Heart right ventricle (tissue), 16 donors: ENCODE results near the gene MYH9. TPM values are rescaled to one million over a fixed set of nuclear protein-coding genes. Genes with fewer than 3 reads are reported as not detected.
"Not testable (repeated sequence)": the region's sequence is repeated elsewhere in the genome, so short reads cannot be mapped to it uniquely, and the experiment has no call there.

Source experiments
- ATAC-seq, 8 donors: fragments of 200-7000 bp; cut with Tn5 transposase; one replicate each; pipeline ENCODE4 v1.9.1; 2020; ENCODE audit warnings: mild to moderate bottlenecking in 8 of 8, moderate library complexity in 8 of 8, moderate number of reproducible peaks in 1 of 8
- DNase-seq, 2 donors: peaks; one replicate each; pipeline ENCODE4 v3.0.0-alpha.2; 2020
- H3K27ac ChIP-seq, 10 donors: fragments of 200-600 bp; sonication (generic) in 2 of 10; one replicate each; pipeline versions ENCODE4 v1.5.0 to v1.8.0; 2020 to 2022; ENCODE audit warnings: mild to moderate bottlenecking in 3 of 10
- H3K27me3 ChIP-seq, 7 donors: fragments of 200-600 bp; one replicate each; pipeline ENCODE4 v1.8.0; 2021 to 2022; ENCODE audit warnings: mild to moderate bottlenecking in 2 of 7
- H3K36me3 ChIP-seq, 9 donors: fragments of 200-600 bp; sonication (generic) in 1 of 9; one replicate each; pipeline versions ENCODE4 v1.5.0 to v1.8.0; 2020 to 2022; ENCODE audit warnings: mild to moderate bottlenecking in 2 of 9
- H3K4me1 ChIP-seq, 9 donors: fragments of 200-600 bp; sonication (generic) in 1 of 9; one replicate each; pipeline versions ENCODE4 v1.5.0 to v1.8.0; 2020 to 2022; ENCODE audit warnings: mild to moderate bottlenecking in 4 of 9
- H3K4me3 ChIP-seq, 10 donors: fragments of 200-600 bp; sonication (generic) in 2 of 10; one replicate each; pipeline versions ENCODE4 v1.5.0 to v1.8.0; 2020 to 2022; ENCODE audit warnings: mild to moderate bottlenecking in 7 of 10, moderate library complexity in 2 of 10
- H3K9me3 ChIP-seq, 11 donors: fragments of 200-600 bp in 10 of 11; sonication (generic) in 2 of 11; one replicate each; pipeline versions ENCODE4 v1.5.0 to v1.8.0; 2013 to 2022; ENCODE audit warnings: mild to moderate bottlenecking in 2 of 11, control low read depth in 1 of 11, moderate library complexity in 1 of 11
- WGBS, 2 donors: extraction: QIAGEN DNeasy Blood & Tissue Kit; methylation state at CpG; one replicate each; pipeline ENCODE4 v1.1.7; 2013; ENCODE audit warnings: inconsistent platforms in 1 of 2; 5-methylcytosine and 5-hydroxymethylcytosine counted together
- intact Hi-C, 10 donors: fragments of 100-400 bp; cut with DNase I; formaldehyde crosslinking; loops; one replicate each; pipeline versions ENCODE4 v1.11.1 to v1.14.2; 2022
- polyA plus RNA-seq, 2 donors: library from polyadenylated mRNA; stranded (reverse); fragments of 200-250 nt; gene quantifications; one replicate each; pipeline ENCODE4 v1.2.3, GENCODE V29; 2013
- total RNA-seq, 10 donors: library from RNA; stranded (reverse); fragmentation: NEBNext Ultra II Directional in 3 of 10; extraction: Animal tissue kit (Norgen Biotek cat#: 25700) in 3 of 10; gene quantifications; one replicate each; pipeline versions ENCODE4 v1.2.1 to v1.2.4, GENCODE V29; 2021 to 2023
- TF ChIP-seq, protein P1 (sequence below), 9 donors: fragments of 200-600 bp; sonication (generic) in 2 of 9; IDR thresholded peaks; one replicate each; pipeline versions ENCODE4 v1.5.0 to v1.8.0; 2021 to 2022; ENCODE audit warnings: antibody characterized with exemption in 9 of 9, mild to moderate bottlenecking in 5 of 9, moderate library complexity in 1 of 9
- donor health status: Arrhythmogenic right ventricular cardiomyopathy.
- donor health status: ischemic (EF 13 %, LVEDD 7.1; RV severe dilation, severe dysfunction).
- donor health status: healthy with polysubstance abuse.
- donor health status: DM: no; HTN: yes; CAD: no.
- donor health status: DM: no; HTN: no; CAD: no.
- donor health status: ischemic (EF 25% LVEDD 6.9; RV normal size, moderate dysfunction).
- donor health status: ischemic (EF 25% LVEDD 5.7; RV mildly dilated, moderate dysfunction).
- donor health status: healthy.
- donor health status: DM: yes; HTN: yes; CAD: no.
- donor health status: Ischemic cardiomyopathy.
- donor health status: ischemic (EF 35%, LVEDD 5.7; RV mildly dilated, moderate dysfunction).
- donor health status: nonischemic (EF 11% LVEDD 7.7; RV severe dilation, severe dysfunction).
- donor health status: DM: yes; HTN: yes; CAD: no.
- donor health status: PGD.
- donor health status: ischemic (EF 29% LVEDD 5.4; RV normal size, mild dysfunction).
- donor health status: nonischemic (EF 23%, LVEDD 6.1; RV moderate dilation, normal function).

Gene MYH9
- total and polyA plus RNA-seq, 12 donors: 132 to 345 (median 189) TPM

DNA sequence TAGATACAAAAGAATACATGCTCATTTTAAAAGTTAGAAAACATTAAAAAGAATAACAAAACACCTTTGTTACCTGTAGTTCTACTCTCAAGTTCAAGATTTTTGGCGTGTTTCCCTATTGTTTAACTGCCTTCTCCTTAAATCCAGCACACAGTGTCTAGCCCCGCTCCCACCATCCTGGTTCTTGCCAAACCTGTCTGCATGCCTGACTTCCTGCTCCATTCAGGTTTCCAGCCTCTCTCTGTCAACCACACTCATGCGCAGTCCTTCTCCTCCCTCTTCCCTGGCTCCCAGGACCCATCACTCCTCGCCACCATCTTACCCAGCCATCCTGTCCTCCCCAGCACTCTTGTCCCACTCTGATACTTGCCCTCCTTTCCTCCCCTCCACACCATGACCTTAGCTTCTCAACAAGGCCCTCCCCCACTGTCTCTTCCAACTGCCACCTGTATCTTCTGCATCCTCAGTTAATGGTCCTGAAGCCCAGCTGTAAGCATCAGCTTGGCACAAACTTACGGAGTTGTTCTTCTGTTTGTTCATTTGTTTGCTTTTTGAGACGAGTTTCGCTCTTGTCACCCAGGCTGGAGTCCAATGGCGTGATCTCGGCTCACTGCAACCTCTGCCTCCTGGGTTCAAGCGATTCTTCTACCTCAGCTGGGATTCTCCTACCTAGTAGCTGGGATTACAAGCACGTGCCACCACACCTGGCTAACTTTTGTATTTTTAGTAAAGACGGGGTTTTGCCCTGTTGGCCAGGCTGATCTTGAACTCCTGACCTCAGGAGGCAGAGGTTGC, 7.5 kb upstream of the MYH9 start:
- TF ChIP-seq, protein P1, sequence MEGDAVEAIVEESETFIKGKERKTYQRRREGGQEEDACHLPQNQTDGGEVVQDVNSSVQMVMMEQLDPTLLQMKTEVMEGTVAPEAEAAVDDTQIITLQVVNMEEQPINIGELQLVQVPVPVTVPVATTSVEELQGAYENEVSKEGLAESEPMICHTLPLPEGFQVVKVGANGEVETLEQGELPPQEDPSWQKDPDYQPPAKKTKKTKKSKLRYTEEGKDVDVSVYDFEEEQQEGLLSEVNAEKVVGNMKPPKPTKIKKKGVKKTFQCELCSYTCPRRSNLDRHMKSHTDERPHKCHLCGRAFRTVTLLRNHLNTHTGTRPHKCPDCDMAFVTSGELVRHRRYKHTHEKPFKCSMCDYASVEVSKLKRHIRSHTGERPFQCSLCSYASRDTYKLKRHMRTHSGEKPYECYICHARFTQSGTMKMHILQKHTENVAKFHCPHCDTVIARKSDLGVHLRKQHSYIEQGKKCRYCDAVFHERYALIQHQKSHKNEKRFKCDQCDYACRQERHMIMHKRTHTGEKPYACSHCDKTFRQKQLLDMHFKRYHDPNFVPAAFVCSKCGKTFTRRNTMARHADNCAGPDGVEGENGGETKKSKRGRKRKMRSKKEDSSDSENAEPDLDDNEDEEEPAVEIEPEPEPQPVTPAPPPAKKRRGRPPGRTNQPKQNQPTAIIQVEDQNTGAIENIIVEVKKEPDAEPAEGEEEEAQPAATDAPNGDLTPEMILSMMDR (IDR thresholded peaks at IDR 0.05): no peak
- no peaks in the 10 kb centered on the region for H3K36me3 ChIP-seq
- DNase-seq (no peak), ATAC-seq (no peak)
- H3K9me3 ChIP-seq: no peaks in the 10 kb centered on the region
- peaks cover 0 to 64% (median 12%) of the 10 kb centered on the region in 9 donors for H3K4me1 ChIP-seq
- H3K27me3 ChIP-seq: no peaks in the 10 kb centered on the region
- no peak overlapping the region for H3K4me3 ChIP-seq
- 78 to 80% methylated on average over 12 of the region's 12 CpGs for WGBS, 2 donors
- intact Hi-C loops: loop anchor here in 4 of 10 donors (5.0 to 10.0 kb wide), 2 partner anchors 50 to 52 kb away; no protein-coding TSS in a partner anchor
- H3K27ac ChIP-seq: peak overlapping the region in 5 of 10 donors; percentile 15 to 61 (median 36)

DNA sequence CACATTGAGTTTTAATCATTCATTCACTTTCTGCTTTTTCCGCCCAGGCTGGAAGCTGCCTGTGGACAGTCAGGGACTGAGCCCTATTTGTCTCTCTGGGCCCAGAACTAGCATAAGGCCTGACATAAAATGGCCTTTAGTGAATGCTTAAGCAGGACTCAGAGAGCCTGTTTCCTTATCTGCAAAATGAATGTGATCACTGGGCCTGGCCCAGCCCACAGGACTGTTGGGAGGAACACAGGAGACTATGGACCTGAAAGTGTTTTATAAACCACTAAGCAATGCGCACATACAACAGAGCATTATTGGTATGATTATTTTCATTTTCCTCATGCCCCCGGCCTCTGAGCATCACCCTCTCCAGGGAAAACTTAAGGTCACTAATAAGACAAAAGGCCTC, 3.9 kb upstream of the MYH9 start:
- TF ChIP-seq, protein P1 (IDR thresholded peaks at IDR 0.05): no peak
- Histone ChIP-seq H3K36me3 (peaks cover 0 to 6% (median 0%) of the 10 kb centered on the region in 9 donors), H3K4me3 (no peak overlapping the region), H3K4me1 (peaks cover 0 to 48% (median 14%) of the 10 kb centered on the region in 9 donors), H3K27ac (peak overlapping the region in 8 of 10 donors; percentile 2 to 62 (median 32)), H3K9me3 (no peaks in the 10 kb centered on the region), H3K27me3 (no peaks in the 10 kb centered on the region)
- DNase-seq (no peak), ATAC-seq (no peak)
- intact Hi-C loops: loop anchor here in 3 of 10 donors (10.0 kb wide), 1 partner anchor 53 kb away; no protein-coding TSS in a partner anchor
- WGBS, 2 donors: 92% methylated on average over 3 of the region's 3 CpGs

DNA sequence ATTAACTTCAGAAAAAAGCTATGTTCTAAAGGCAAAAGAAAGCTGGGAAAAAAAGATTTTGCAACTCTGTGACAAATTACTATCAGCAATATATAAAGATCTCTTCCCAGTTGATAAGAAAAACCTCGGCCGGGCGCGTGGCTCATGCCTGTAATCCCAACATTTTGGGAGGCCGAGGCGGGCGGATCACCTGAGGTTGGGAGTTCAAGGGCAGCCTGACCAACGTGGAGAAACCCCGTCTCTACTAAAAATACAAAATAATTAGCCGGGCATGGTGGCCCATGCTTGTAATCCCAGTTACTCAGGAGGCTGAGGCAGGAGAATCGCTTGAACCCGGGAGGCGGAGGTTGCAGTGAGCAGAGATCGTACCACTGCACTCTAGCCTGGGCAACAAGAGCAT, 1.4 kb upstream of the MYH9 start:
- not testable (repeated sequence) for H3K27me3 ChIP-seq, H3K9me3 ChIP-seq, ATAC-seq, DNase-seq
- Histone ChIP-seq H3K4me3 (peak overlapping the region in 7 of 10 donors; percentile 20 to 100 (median 92)), H3K27ac (peak overlapping the region in 6 of 10 donors; percentile 79 to 99 (median 92)), H3K36me3 (peaks cover 0 to 16% (median 1%) of the 10 kb centered on the region in 9 donors), H3K4me1 (peaks cover 0 to 48% (median 30%) of the 10 kb centered on the region in 9 donors)
- intact Hi-C loops: loop anchor here in 8 of 10 donors (2.0 to 10.0 kb wide), 9 partner anchors 52 to 78 kb away; no protein-coding TSS in a partner anchor
- 79 to 85% methylated on average over 14 of the region's 14 CpGs for WGBS, 2 donors

DNA sequence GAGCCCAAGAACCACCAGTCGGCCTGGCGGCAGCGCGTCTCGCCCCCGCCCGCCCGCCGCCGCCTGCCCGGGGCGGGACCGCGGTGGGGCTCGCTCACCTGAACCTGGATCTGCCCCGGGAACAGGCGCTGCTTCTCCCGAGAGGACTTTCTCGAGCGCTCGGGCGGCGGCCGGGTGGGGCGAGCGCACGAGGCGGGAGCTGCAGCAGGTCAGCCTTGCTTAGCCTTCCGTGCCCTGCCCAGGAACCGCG, 133 bp downstream of the MYH9 start:
- Histone ChIP-seq H3K36me3 (peaks cover 0 to 31% (median 7%) of the 10 kb centered on the region in 9 donors), H3K4me3 (peak overlapping the region; percentile 87 to 100 (median 96)), H3K9me3 (no peaks in the 10 kb centered on the region), H3K4me1 (peaks cover 5 to 63% (median 45%) of the 10 kb centered on the region in 9 donors), H3K27me3 (no peaks in the 10 kb centered on the region), H3K27ac (peak overlapping the region; percentile 97 to 100 (median 99))
- TF ChIP-seq, protein P1 (IDR thresholded peaks at IDR 0.05): no peak
- intact Hi-C loops: loop anchor here in 8 of 10 donors (2.0 to 10.0 kb wide), 12 partner anchors 17 to 80 kb away; no protein-coding TSS in a partner anchor
- no peak for DNase-seq
- ATAC-seq: peak in 4 of 8 donors; percentile 0 to 31 (median 1)
- WGBS, 2 donors: 0 to 1% methylated on average over 16 to 30 of the region's 31 CpGs
